IMR-90 (cell line): ENCODE data around the gene SMYD5. TPM values are rescaled to one million over a fixed set of nuclear protein-coding genes. Genes with fewer than 3 reads are reported as not detected.

ENCODE experiments used
- ATAC-seq: fragments of 200-7000 bp; cut with Tn5 transposase; 2 replicates; pipeline ENCODE4 v1.9.1; 2020; ENCODE audit warnings: low read depth, mild to moderate bottlenecking, moderate library complexity
- BruUV-seq: library from RNA; stranded (reverse); fragments of 400-500 nt; replicated peaks from 2 replicates; lab custom pipeline; 2021; lab: Mats Ljungman, UMichigan
- CTCF ChIA-PET: fragments of 300-600 bp; formaldehyde crosslinking; extraction: SDS; loops from one replicate; lab custom pipeline; 2021; ENCODE audit warnings: antibody characterized with exemption; lab: Yijun Ruan, JAX
- POLR2A ChIA-PET: fragments of 300-600 bp; sonication (Branson Sonifier 250); formaldehyde crosslinking; loops from one replicate; lab custom pipeline; 2022; ENCODE audit warnings: antibody characterized with exemption; ENCODE audit not compliant: unreplicated experiment; lab: Charles Lee
- DNase-seq: peaks from one replicate; pipeline ENCODE4 v3.0.0; 2013
- H2AFZ ChIP-seq: replicated peaks from 2 replicates; pipeline ENCODE3; 2013; ENCODE audit warnings: low read length, mild to moderate bottlenecking; ENCODE audit not compliant: poor library complexity
- H2AK5ac ChIP-seq: 2 replicates; pipeline ENCODE4 v1.6.1; 2013; ENCODE audit warnings: low read depth, low read length, inconsistent platforms
- H2AK9ac ChIP-seq: replicated peaks from 2 replicates; pipeline ENCODE3; 2013; ENCODE audit warnings: mild to moderate bottlenecking, low read depth, low read length, moderate library complexity; ENCODE audit not compliant: poor library complexity
- H2BK120ac ChIP-seq: 2 replicates; pipeline ENCODE4 v1.6.1; 2013; ENCODE audit warnings: low read depth, low read length, inconsistent platforms
- H2BK15ac ChIP-seq: 3 replicates; pipeline ENCODE4 v1.6.1; 2013; ENCODE audit warnings: low read depth, low read length, inconsistent platforms
- H2BK20ac ChIP-seq: 2 replicates; pipeline ENCODE4 v1.6.1; 2013; ENCODE audit warnings: low read depth, mild to moderate bottlenecking, inconsistent platforms, low read length, moderate library complexity
- H2BK5ac ChIP-seq: 2 replicates; pipeline ENCODE4 v1.6.1; 2013; ENCODE audit warnings: mild to moderate bottlenecking, low read depth, low read length, inconsistent platforms; ENCODE audit not compliant: poor library complexity, severe bottlenecking
- H3K14ac ChIP-seq: replicated peaks from 2 replicates; pipeline ENCODE4 v1.6.1; 2013; ENCODE audit warnings: low read depth, low read length, inconsistent platforms
- H3K18ac ChIP-seq: 2 replicates; pipeline ENCODE4 v1.6.1; 2013; ENCODE audit warnings: low read depth, low read length, control low read depth
- H3K23ac ChIP-seq: 2 replicates; pipeline ENCODE4 v1.6.1; 2013; ENCODE audit warnings: low read depth, low read length, inconsistent platforms
- H3K27ac ChIP-seq: 2 replicates; pipeline ENCODE4 v1.5.1; 2013; ENCODE audit warnings: mild to moderate bottlenecking, control low read depth, low read length; ENCODE audit not compliant: insufficient read depth
- H3K27me3 ChIP-seq: 2 replicates; pipeline ENCODE4 v1.6.1; 2013; ENCODE audit warnings: low read length; ENCODE audit not compliant: control insufficient read depth, insufficient read depth
- H3K36me3 ChIP-seq: 2 replicates; pipeline ENCODE4 v1.6.1; 2013; ENCODE audit warnings: low read length, mixed read lengths; ENCODE audit not compliant: control insufficient read depth, insufficient read depth
- H3K4ac ChIP-seq: 2 replicates; pipeline ENCODE4 v1.6.1; 2013; ENCODE audit warnings: low read depth, low read length, inconsistent platforms
- H3K4me1 ChIP-seq: 2 replicates; pipeline ENCODE4 v1.6.1; 2013; ENCODE audit warnings: low read length, mixed read lengths; ENCODE audit not compliant: control insufficient read depth, insufficient read depth
- H3K4me2 ChIP-seq: 2 replicates; pipeline ENCODE4 v1.6.1; 2013; ENCODE audit warnings: low read depth, mild to moderate bottlenecking, control low read depth, low read length, moderate library complexity
- H3K4me3 ChIP-seq: 2 replicates; pipeline ENCODE4 v1.5.1; 2013; ENCODE audit warnings: low read depth, mild to moderate bottlenecking, control low read depth, low read length, moderate library complexity; ENCODE audit not compliant: insufficient read depth
- H3K56ac ChIP-seq: 2 replicates; pipeline ENCODE4 v1.6.1; 2013; ENCODE audit warnings: low read length, inconsistent platforms; ENCODE audit not compliant: insufficient read depth; ENCODE audit errors: extremely low read depth
- H3K79me1 ChIP-seq, 2 experiments: 2 replicates each; pipeline ENCODE4 v1.6.1; 2013; ENCODE audit warnings: low read length in 2 of 2, inconsistent platforms in 1 of 2, low read depth in 1 of 2
- H3K9ac ChIP-seq: 2 replicates; pipeline ENCODE4 v1.6.1; 2013; ENCODE audit warnings: low read depth, low read length, control low read depth
- H3K9me1 ChIP-seq: 2 replicates; pipeline ENCODE4 v1.6.1; 2013; ENCODE audit warnings: low read length, inconsistent platforms; ENCODE audit not compliant: insufficient read depth
- H3K9me3 ChIP-seq: 2 replicates; pipeline ENCODE4 v1.6.1; 2013; ENCODE audit warnings: low read length; ENCODE audit not compliant: control insufficient read depth, insufficient read depth
- H4K20me1 ChIP-seq: 2 replicates; pipeline ENCODE4 v1.6.1; 2013; ENCODE audit warnings: low read length, inconsistent platforms; ENCODE audit not compliant: insufficient read depth
- H4K5ac ChIP-seq: 2 replicates; pipeline ENCODE4 v1.6.1; 2013; ENCODE audit warnings: mild to moderate bottlenecking, low read depth, low read length, control low read depth
- H4K8ac ChIP-seq, 2 experiments: 2 replicates each; pipeline ENCODE4 v1.6.1; 2013; ENCODE audit warnings: low read depth in 2 of 2, low read length in 2 of 2, control low read depth in 1 of 2, inconsistent platforms in 1 of 2
- H4K91ac ChIP-seq: 2 replicates; pipeline ENCODE4 v1.6.1; 2013; ENCODE audit warnings: low read depth, low read length, inconsistent platforms; ENCODE audit not compliant: insufficient read depth
- BHLHE40 ChIP-seq: fragments of 150-350 bp; IDR thresholded peaks from 2 replicates; pipeline ENCODE4 v1.6.1; 2016; ENCODE audit warnings: mild to moderate bottlenecking, low read depth, low read length
- CEBPB ChIP-seq: IDR thresholded peaks from 2 replicates; pipeline ENCODE4 v1.6.1; 2012; ENCODE audit warnings: low read depth, low read length, improper control_type of control experiment
- CHD1 ChIP-seq: IDR thresholded peaks from 2 replicates; pipeline ENCODE4 v1.6.1; 2012; ENCODE audit warnings: low read depth, low read length, improper control_type of control experiment
- FOS ChIP-seq: fragments of 150-350 bp; IDR thresholded peaks from 2 replicates; pipeline ENCODE4 v1.6.1; 2016; ENCODE audit warnings: low read depth, low read length
- MAFK ChIP-seq: IDR thresholded peaks from 2 replicates; pipeline ENCODE4 v1.6.1; 2012; ENCODE audit warnings: low read depth, low read length, improper control_type of control experiment
- MAZ ChIP-seq: IDR thresholded peaks from 2 replicates; pipeline ENCODE4 v1.6.1; 2012; ENCODE audit warnings: low read depth, mild to moderate bottlenecking, low read length, improper control_type of control experiment, moderate library complexity, borderline replicate concordance
- MXI1 ChIP-seq: IDR thresholded peaks from 2 replicates; pipeline ENCODE4 v1.6.1; 2012; ENCODE audit warnings: low read depth, mild to moderate bottlenecking, low read length, moderate library complexity, borderline replicate concordance
- NFE2L2 ChIP-seq: fragments of 150-350 bp; IDR thresholded peaks from 2 replicates; pipeline ENCODE4 v1.6.1; 2016; ENCODE audit warnings: low read depth, mild to moderate bottlenecking, low read length
- POLR2A ChIP-seq: IDR thresholded peaks from 2 replicates; pipeline ENCODE4 v1.6.1; 2012; ENCODE audit warnings: mild to moderate bottlenecking, low read depth, low read length
- RCOR1 ChIP-seq: IDR thresholded peaks from 2 replicates; pipeline ENCODE4 v1.6.1; 2012; ENCODE audit warnings: mild to moderate bottlenecking, low read length, improper control_type of control experiment; ENCODE audit not compliant: insufficient replicate concordance
- RFX5 ChIP-seq: IDR thresholded peaks from 2 replicates; pipeline ENCODE4 v1.8.0; 2012; ENCODE audit warnings: low read depth, mild to moderate bottlenecking, low read length, moderate library complexity
- SMC3 ChIP-seq: fragments of 150-350 bp; IDR thresholded peaks from 2 replicates; pipeline ENCODE4 v1.6.1; 2016; ENCODE audit warnings: low read depth, mild to moderate bottlenecking, antibody characterized with exemption, low read length, moderate library complexity
- WGBS, 2 experiments: methylation state at CpG; one replicate each; pipeline versions ENCODE4 v1.1.5 to v1.1.7; 2013; ENCODE audit warnings: missing lambda C conversion rate in 2 of 2; ENCODE audit not compliant: insufficient read length in 1 of 2; ENCODE audit errors: extremely low coverage in 2 of 2; 5-methylcytosine and 5-hydroxymethylcytosine counted together
- dilution Hi-C: fragments of 300-500 bp; cut with HindIII; formaldehyde crosslinking; loops from one replicate; pipeline ENCODE4 v1.14.3; 2018; ENCODE audit warnings: low sequenced_read_pairs; ENCODE audit not compliant: unreplicated experiment
- in situ Hi-C: fragments of 300-500 bp; cut with MboI; formaldehyde crosslinking; loops from 3 replicates; pipeline ENCODE4 v1.14.3; 2019; ENCODE audit warnings: low sequenced_read_pairs, inconsistent platforms, mixed read lengths
- intact Hi-C: fragments of 100-400 bp; cut with micrococcal nuclease; formaldehyde crosslinking; loops from 2 replicates; pipeline ENCODE4 v1.10.0; 2022
- polyA plus RNA-seq, 3 experiments: library from polyadenylated mRNA; depleted of rRNA; stranded (reverse); fragments of >200 nt; gene quantifications; 2 replicates each; pipeline ENCODE4 v1.2.3, GENCODE V29; 2012; ENCODE audit warnings: low replicate concordance in 1 of 3
- total RNA-seq: library from RNA; depleted of rRNA; stranded (reverse); fragments of >200 nt; gene quantifications from 2 replicates; pipeline ENCODE4 v1.2.3, GENCODE V29; 2012
- TF ChIP-seq, protein P1 (sequence below): fragments of 150-350 bp; IDR thresholded peaks from 2 replicates; pipeline ENCODE4 v1.6.1; 2016; ENCODE audit warnings: low read depth, mild to moderate bottlenecking, low read length, moderate library complexity, borderline replicate concordance
- TF ChIP-seq, protein P2 (sequence below): conservative IDR thresholded peaks from 2 replicates; pipeline ENCODE4 v1.5.1; 2012; ENCODE audit warnings: mild to moderate bottlenecking, low read depth, low read length, improper control_type of control experiment
- TF ChIP-seq, protein P3 (sequence below): fragments of 150-350 bp; IDR thresholded peaks from 2 replicates; pipeline ENCODE4 v1.6.1; 2017; ENCODE audit warnings: mild to moderate bottlenecking, antibody characterized with exemption, low read length, low read depth

SMYD5 gene
- total and polyA plus RNA-seq, 2 of the 4 experiments (the other 2 are of a cell fraction) = 17.8 to 19.7 TPM

DNA sequence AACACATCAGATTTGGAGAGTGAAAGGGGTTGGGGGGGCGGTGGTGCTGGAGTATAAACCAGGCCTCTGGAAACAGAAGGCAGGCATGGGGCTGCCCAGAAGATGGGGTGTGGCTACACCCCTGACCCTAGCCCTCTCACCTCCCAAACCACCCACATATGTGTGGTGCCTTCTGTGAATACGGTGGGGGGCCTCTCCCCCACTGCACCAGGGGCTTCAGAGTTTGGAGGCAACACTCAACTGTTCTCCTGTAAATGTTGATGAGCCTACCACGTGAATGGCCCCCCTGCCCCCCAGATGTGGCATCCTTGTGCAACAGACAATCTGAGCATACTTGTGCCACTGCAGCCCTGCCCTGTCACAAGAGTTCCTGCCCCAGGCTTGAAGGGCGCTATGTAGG lies 50.7 kb downstream of the SMYD5 start:
- Histone ChIP-seq H3K14ac (no peak overlapping the region), H3K18ac (no peak overlapping the region), H3K9me1 (peaks cover 6% of the 10 kb centered on the region; the same call in 1 of the 2 replicates), H4K8ac (no peak overlapping the region), H3K4me2 (no peak overlapping the region), H2AFZ (no peak overlapping the region), H2BK15ac (no peak overlapping the region), H3K56ac (no peak overlapping the region), H3K23ac (no peak overlapping the region), H3K4me3 (no peak overlapping the region), H3K36me3 (peaks cover 3% of the 10 kb centered on the region), H2BK5ac (no peak overlapping the region), H4K5ac (no peak overlapping the region), H2BK20ac (no peak overlapping the region), H4K91ac (no peak overlapping the region), H3K27me3 (peaks cover 15% of the 10 kb centered on the region; the same call in 1 of the 2 replicates), H2AK9ac (no peak overlapping the region), H3K4me1 (no peaks in the 10 kb centered on the region), H2AK5ac (no peak overlapping the region), H2BK120ac (no peak overlapping the region), H3K4ac (no peak overlapping the region), H3K9ac (no peak overlapping the region), H3K27ac (no peak overlapping the region), H3K9me3 (no peaks in the 10 kb centered on the region), H3K79me1 (no peaks in the 10 kb centered on the region), H4K20me1 (peaks cover 10% of the 10 kb centered on the region; the same call in 1 of the 2 replicates)
- DNase-seq (no peak), ATAC-seq (no peak)
- ChIA-PET CTCF (no interaction called here), POLR2A (no interaction called here)
- TF ChIP-seq CEBPB = no peak
- no peak for TF ChIP-seq CHD1
- TF ChIP-seq SMC3 = no peak
- TF ChIP-seq FOS = no peak
- TF ChIP-seq, protein P1, sequence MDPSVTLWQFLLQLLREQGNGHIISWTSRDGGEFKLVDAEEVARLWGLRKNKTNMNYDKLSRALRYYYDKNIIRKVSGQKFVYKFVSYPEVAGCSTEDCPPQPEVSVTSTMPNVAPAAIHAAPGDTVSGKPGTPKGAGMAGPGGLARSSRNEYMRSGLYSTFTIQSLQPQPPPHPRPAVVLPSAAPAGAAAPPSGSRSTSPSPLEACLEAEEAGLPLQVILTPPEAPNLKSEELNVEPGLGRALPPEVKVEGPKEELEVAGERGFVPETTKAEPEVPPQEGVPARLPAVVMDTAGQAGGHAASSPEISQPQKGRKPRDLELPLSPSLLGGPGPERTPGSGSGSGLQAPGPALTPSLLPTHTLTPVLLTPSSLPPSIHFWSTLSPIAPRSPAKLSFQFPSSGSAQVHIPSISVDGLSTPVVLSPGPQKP = no peak
- TF ChIP-seq RFX5 = no peak
- TF ChIP-seq NFE2L2 = no peak
- no peak for TF ChIP-seq BHLHE40
- no peak for TF ChIP-seq MAFK
- TF ChIP-seq MXI1 = no peak
- TF ChIP-seq, protein P2, sequence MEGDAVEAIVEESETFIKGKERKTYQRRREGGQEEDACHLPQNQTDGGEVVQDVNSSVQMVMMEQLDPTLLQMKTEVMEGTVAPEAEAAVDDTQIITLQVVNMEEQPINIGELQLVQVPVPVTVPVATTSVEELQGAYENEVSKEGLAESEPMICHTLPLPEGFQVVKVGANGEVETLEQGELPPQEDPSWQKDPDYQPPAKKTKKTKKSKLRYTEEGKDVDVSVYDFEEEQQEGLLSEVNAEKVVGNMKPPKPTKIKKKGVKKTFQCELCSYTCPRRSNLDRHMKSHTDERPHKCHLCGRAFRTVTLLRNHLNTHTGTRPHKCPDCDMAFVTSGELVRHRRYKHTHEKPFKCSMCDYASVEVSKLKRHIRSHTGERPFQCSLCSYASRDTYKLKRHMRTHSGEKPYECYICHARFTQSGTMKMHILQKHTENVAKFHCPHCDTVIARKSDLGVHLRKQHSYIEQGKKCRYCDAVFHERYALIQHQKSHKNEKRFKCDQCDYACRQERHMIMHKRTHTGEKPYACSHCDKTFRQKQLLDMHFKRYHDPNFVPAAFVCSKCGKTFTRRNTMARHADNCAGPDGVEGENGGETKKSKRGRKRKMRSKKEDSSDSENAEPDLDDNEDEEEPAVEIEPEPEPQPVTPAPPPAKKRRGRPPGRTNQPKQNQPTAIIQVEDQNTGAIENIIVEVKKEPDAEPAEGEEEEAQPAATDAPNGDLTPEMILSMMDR = no peak
- TF ChIP-seq, protein P3, sequence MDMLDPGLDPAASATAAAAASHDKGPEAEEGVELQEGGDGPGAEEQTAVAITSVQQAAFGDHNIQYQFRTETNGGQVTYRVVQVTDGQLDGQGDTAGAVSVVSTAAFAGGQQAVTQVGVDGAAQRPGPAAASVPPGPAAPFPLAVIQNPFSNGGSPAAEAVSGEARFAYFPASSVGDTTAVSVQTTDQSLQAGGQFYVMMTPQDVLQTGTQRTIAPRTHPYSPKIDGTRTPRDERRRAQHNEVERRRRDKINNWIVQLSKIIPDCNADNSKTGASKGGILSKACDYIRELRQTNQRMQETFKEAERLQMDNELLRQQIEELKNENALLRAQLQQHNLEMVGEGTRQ = no peak
- TF ChIP-seq RCOR1 = no peak
- TF ChIP-seq POLR2A = no peak
- no peak for TF ChIP-seq MAZ
- 67% methylated on average over 1 of the region's 4 CpGs; no CpG with 5 or more reads in 1 of the 2 experiments for WGBS, 2 experiments
- intact Hi-C loops = loop anchor here (5.0 kb wide), 1 partner anchor 102 kb away; no protein-coding TSS in a partner anchor
- in situ Hi-C loops = no loop called here
- no TSS peak for BruUV-seq
- dilution Hi-C loops = no loop called here
